ENCODE data around the gene FTO. TPM values are rescaled to one million over a fixed set of nuclear protein-coding genes. Genes with fewer than 3 reads are reported as not detected.

FTO gene
- total and polyA plus RNA-seq, 2 donors from 2014 or later, result 22.3 to 116 TPM

- no peaks in the 10 kb centered on the region for H3K4me1 ChIP-seq (ENCODE audit: control insufficient read depth in 2 of 3, insufficient read depth in 2 of 3, low read depth in 1 of 3, low read length in 3 of 3)
- H3K27ac ChIP-seq (ENCODE audit: low read depth in 2 of 2, low read length in 2 of 2), result no peak overlapping the region
- no peaks in the 10 kb centered on the region for H3K9me3 ChIP-seq (ENCODE audit: control insufficient read depth in 2 of 3, insufficient read depth in 1 of 3, low read length in 3 of 3)
- intact Hi-C loops (cut with DNase I), result no loop called here
- DNase-seq (no peak), FAIRE-seq (no peak)
- no peak overlapping the region for H3K4me3 ChIP-seq (ENCODE audit: low read length in 3 of 3)
- TF ChIP-seq CTCF (IDR thresholded peaks at IDR 0.05; ENCODE audit: borderline replicate concordance, extremely low read depth, insufficient read depth), result no peak
- no peaks in the 10 kb centered on the region for H3K36me3 ChIP-seq (ENCODE audit: control insufficient read depth in 2 of 3, insufficient read depth in 3 of 3, low read length in 3 of 3)
- no peaks in the 10 kb centered on the region for H3K27me3 ChIP-seq (ENCODE audit: control insufficient read depth, insufficient read depth, low read length)
- no peak overlapping the region for H3K9ac ChIP-seq (ENCODE audit: low read length in 3 of 3)
These were observed 110.8 kb downstream of the FTO start for GRCh38 chr16:53814801-53815200.

GRCh38 chr16:53816211-53816836 is 112.4 kb downstream of the FTO start:
- no peaks in the 10 kb centered on the region for H3K27me3 ChIP-seq (ENCODE audit: control insufficient read depth, insufficient read depth, low read length)
- H3K4me3 ChIP-seq (ENCODE audit: low read length in 3 of 3), result no peak overlapping the region
- FAIRE-seq (no peak), DNase-seq (no peak)
- intact Hi-C loops (cut with DNase I), result no loop called here
- H3K36me3 ChIP-seq (ENCODE audit: control insufficient read depth in 2 of 3, insufficient read depth in 3 of 3, low read length in 3 of 3), result no peaks in the 10 kb centered on the region
- H3K4me1 ChIP-seq (ENCODE audit: control insufficient read depth in 2 of 3, insufficient read depth in 2 of 3, low read depth in 1 of 3, low read length in 3 of 3), result no peaks in the 10 kb centered on the region
- TF ChIP-seq CTCF (IDR thresholded peaks at IDR 0.05; ENCODE audit: borderline replicate concordance, extremely low read depth, insufficient read depth), result no peak
- H3K9me3 ChIP-seq (ENCODE audit: control insufficient read depth in 2 of 3, insufficient read depth in 1 of 3, low read length in 3 of 3), result no peaks in the 10 kb centered on the region
- no peak overlapping the region for H3K27ac ChIP-seq (ENCODE audit: low read depth in 2 of 2, low read length in 2 of 2)
- H3K9ac ChIP-seq (ENCODE audit: low read length in 3 of 3), result no peak overlapping the region

- DNase-seq (no peak), FAIRE-seq (no peak)
- no peak overlapping the region for H3K27ac ChIP-seq (ENCODE audit: low read depth in 2 of 2, low read length in 2 of 2)
These were observed 113.3 kb downstream of the FTO start for GRCh38 chr16:53817117-53817755.

More at GRCh38 chr16:53817117-53817755, 113.3 kb downstream of the FTO start:
- intact Hi-C loops (cut with DNase I), result no loop called here
- H3K36me3 ChIP-seq (ENCODE audit: control insufficient read depth in 2 of 3, insufficient read depth in 3 of 3, low read length in 3 of 3), result no peaks in the 10 kb centered on the region
- no peak overlapping the region for H3K9ac ChIP-seq (ENCODE audit: low read length in 3 of 3)
- TF ChIP-seq CTCF (IDR thresholded peaks at IDR 0.05; ENCODE audit: borderline replicate concordance, extremely low read depth, insufficient read depth), result no peak
- H3K9me3 ChIP-seq (ENCODE audit: control insufficient read depth in 2 of 3, insufficient read depth in 1 of 3, low read length in 3 of 3), result no peaks in the 10 kb centered on the region
- no peaks in the 10 kb centered on the region for H3K27me3 ChIP-seq (ENCODE audit: control insufficient read depth, insufficient read depth, low read length)
- no peak overlapping the region for H3K4me3 ChIP-seq (ENCODE audit: low read length in 3 of 3)
- no peaks in the 10 kb centered on the region for H3K4me1 ChIP-seq (ENCODE audit: control insufficient read depth in 2 of 3, insufficient read depth in 2 of 3, low read depth in 1 of 3, low read length in 3 of 3)

Data from kidney (tissue), 14 donors.